Measurements from ENCODE around the gene SBNO2. TPM values are rescaled to one million over a fixed set of nuclear protein-coding genes. Genes with fewer than 3 reads are reported as not detected.

SBNO2 gene
- total RNA-seq, 4 donors from 2014 or later, result 22.8 to 69.0 (median 25.5) TPM

DNA sequence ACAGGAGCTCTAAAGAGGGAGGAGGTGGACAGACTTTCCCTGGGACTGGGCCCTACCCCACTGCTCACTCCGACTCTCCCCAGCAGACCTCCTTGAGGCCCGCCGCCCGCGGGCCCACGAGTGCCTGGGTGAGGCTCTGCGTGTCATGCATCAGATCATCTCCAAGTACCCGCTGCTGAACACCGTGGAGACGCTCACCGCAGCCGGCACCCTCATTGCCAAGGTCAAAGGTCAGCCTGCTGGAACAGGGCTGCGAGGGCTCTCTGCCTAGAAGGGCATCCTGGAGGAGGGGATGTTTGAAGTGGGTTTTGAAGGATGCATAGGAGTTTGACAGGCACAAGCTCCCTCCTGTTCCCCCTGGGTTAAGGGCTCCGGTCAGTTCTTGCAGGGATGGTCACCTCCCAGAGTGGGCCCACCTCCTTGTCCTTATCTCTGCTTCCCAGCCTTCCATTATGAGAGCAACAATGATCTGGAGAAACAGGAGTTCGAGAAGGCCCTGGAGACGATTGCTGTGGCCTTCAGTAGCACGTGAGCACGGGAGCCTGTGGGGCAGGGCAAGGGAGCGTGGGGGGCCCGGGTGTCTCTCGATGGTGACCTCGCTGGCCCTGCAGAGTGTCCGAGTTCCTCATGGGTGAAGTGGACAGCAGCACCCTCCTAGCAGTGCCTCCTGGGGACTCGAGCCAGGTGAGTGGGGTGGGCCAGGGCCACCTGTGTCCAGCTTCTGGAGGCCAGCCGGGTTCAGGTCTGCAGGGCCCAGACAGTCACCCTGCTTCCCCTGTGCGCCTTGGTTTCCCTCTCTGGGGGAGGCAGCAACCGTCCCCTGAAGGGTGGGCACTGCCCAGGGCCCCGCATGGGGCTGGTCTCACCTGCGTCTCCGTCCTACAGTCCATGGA is 100.8 kb downstream of the SBNO2 start:
- WGBS, 2 donors, result 59 to 94% methylated on average over 9 to 18 of the region's 30 CpGs
- H3K9me3 ChIP-seq, result no peaks in the 10 kb centered on the region
- no peak overlapping the region for H3K4me3 ChIP-seq (replicated peaks in 1 of 3)
- H3K4me1 ChIP-seq, result peaks cover 0 to 32% of the 10 kb centered on the region in 2 donors
- intact Hi-C loops (cut with DNase I), result no loop called here
- DNase-seq, result peak; percentile 31 to 59
- no peaks in the 10 kb centered on the region for H3K36me3 ChIP-seq
- TF ChIP-seq, protein P1, sequence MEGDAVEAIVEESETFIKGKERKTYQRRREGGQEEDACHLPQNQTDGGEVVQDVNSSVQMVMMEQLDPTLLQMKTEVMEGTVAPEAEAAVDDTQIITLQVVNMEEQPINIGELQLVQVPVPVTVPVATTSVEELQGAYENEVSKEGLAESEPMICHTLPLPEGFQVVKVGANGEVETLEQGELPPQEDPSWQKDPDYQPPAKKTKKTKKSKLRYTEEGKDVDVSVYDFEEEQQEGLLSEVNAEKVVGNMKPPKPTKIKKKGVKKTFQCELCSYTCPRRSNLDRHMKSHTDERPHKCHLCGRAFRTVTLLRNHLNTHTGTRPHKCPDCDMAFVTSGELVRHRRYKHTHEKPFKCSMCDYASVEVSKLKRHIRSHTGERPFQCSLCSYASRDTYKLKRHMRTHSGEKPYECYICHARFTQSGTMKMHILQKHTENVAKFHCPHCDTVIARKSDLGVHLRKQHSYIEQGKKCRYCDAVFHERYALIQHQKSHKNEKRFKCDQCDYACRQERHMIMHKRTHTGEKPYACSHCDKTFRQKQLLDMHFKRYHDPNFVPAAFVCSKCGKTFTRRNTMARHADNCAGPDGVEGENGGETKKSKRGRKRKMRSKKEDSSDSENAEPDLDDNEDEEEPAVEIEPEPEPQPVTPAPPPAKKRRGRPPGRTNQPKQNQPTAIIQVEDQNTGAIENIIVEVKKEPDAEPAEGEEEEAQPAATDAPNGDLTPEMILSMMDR (IDR thresholded peaks at IDR 0.05), result no peak
- no peak for TF ChIP-seq POLR2A (IDR thresholded peaks at IDR 0.05)
- H3K27me3 ChIP-seq, result peaks cover 15% of the 10 kb centered on the region
- no peak overlapping the region for H3K27ac ChIP-seq

- Histone ChIP-seq H3K4me3 (replicated peaks in 1 of 3) (no peak overlapping the region), H3K4me1 (peaks cover 0 to 33% of the 10 kb centered on the region in 2 donors), H3K27ac (no peak overlapping the region), H3K36me3 (no peaks in the 10 kb centered on the region), H3K27me3 (peaks cover 15% of the 10 kb centered on the region), H3K9me3 (no peaks in the 10 kb centered on the region)
- TF ChIP-seq, protein P1 (IDR thresholded peaks at IDR 0.05), result no peak
- TF ChIP-seq POLR2A (IDR thresholded peaks at IDR 0.05), result no peak
- WGBS, 2 donors, result 82 to 88% methylated on average over 11 of the region's 11 CpGs
- intact Hi-C loops (cut with DNase I), result no loop called here
- DNase-seq, result no peak
Measured at GRCh38 chr19:1072371-1073015, 101.6 kb downstream of the SBNO2 start.

DNA sequence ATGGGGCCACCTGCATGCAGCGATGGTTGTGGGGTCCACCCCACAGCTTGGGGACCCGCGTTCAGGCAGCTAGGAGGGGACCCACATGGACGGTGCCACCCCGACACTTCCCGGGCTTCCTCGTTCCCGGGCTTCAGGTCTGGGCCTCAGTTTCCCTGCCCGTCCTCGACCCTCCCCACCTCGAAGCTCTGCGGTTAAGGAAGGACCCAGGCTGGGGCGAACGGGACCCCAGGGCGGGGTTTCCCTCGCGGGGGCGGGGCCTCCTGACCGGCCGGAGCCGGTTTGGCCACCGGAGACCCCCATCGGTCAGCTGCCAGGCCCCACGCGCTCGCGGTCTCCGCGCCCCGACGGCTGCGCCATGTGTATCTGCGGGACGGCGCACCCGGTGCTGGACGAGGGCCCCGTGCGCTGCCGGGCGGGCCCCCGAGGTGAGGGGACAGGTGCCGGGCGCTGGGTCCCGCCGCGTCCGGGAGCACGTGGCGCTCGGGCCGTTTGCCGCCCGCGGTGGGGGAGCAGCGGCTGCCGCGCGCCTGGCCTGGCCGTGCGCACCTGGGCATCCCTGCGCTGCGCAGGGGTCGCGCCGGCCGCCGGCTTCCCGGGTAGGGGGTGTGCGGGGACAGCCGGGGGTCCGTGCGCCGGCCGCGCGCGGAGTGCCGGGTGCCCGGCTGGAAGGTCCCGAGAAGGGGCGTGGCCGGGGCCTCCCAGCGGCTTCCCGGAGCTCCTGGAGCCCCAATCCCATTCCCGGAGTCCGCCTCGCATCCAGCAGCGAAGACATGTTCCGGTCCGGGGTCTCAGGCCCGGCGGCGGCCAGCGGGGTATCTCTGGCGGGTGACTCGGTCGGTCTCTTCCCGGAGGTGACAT is 102.9 kb downstream of the SBNO2 start:
- H3K27ac ChIP-seq, result no peak overlapping the region
- no peak overlapping the region for H3K4me3 ChIP-seq (replicated peaks in 1 of 3)
- H3K4me1 ChIP-seq, result peaks cover 0 to 39% of the 10 kb centered on the region in 2 donors
- intact Hi-C loops (cut with DNase I), result no loop called here
- no peak for DNase-seq
- 0 to 38% methylated on average over 7 to 27 of the region's 99 CpGs for WGBS, 2 donors
- TF ChIP-seq POLR2A (IDR thresholded peaks at IDR 0.05), result no peak
- TF ChIP-seq, protein P1 (IDR thresholded peaks at IDR 0.05), result no peak
- H3K27me3 ChIP-seq, result peaks cover 20% of the 10 kb centered on the region
- H3K36me3 ChIP-seq, result no peaks in the 10 kb centered on the region
- H3K9me3 ChIP-seq, result no peaks in the 10 kb centered on the region

DNA sequence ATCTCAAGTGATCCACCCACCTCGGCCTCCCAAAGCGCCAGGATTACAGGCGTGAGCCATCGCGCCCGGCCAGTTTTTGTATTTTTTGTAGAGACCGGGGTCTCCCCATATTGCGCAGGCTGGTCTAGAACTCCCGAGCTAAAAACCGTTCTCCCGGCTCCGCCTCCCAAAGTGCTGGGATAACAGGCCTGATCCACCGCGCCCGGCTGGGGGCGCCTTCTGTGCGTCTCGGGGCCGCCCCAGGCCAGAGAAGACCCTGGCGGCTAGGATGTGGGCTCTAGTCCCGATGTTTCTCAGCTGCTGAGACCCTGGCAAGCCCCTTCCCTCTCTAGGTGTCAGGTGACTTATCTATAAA is 103.5 kb downstream of the SBNO2 start:
- H3K4me3 ChIP-seq (replicated peaks in 1 of 3), result no peak overlapping the region
- H3K36me3 ChIP-seq, result no peaks in the 10 kb centered on the region
- intact Hi-C loops (cut with DNase I), result no loop called here
- no peak for TF ChIP-seq POLR2A (IDR thresholded peaks at IDR 0.05)
- TF ChIP-seq, protein P1 (IDR thresholded peaks at IDR 0.05), result no peak
- DNase-seq, result no peak
- WGBS, 2 donors, result 26 to 33% methylated on average over 12 to 20 of the region's 21 CpGs
- peaks cover 0 to 45% of the 10 kb centered on the region in 2 donors for H3K4me1 ChIP-seq
- H3K9me3 ChIP-seq, result no peaks in the 10 kb centered on the region
- H3K27ac ChIP-seq, result no peak overlapping the region
- peaks cover 20% of the 10 kb centered on the region for H3K27me3 ChIP-seq
